ENCODE measurements around the gene WHRN.
A peak's percentile ranks its signal among the peaks of the same experiment; 100 is the strongest.

The WHRN gene

DNA sequence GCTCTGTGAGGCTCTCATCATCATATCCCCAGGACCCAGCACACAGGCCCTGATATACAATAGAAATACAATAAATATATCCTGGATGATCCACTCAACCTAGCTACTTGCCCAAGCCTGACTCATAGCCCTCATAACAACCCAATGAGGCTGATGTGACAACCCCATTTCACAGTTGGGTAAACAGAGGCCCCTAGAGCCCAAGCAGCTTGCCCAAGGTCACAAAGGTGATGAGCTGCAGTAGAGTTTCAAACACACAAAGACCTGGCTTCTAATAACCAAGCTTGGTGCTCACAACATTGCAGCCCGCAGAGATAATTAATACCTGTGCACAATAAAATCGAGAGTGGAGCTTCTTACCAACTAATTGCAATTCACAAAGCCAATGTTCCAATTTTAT is 114.3 kb downstream of the WHRN start:
- Histone ChIP-seq H3K4me1 (ENCODE audit: control insufficient read depth in 1 of 2, insufficient read depth in 1 of 2, low read depth in 1 of 2, low read length in 1 of 2) (peaks cover 65 to 85% of the 10 kb centered on the region in 2 experiments), H3K27me3 (no peaks in the 10 kb centered on the region), H3K9me3 (no peaks in the 10 kb centered on the region), H3K36me3 (peaks cover 46% of the 10 kb centered on the region), H3K27ac (peak overlapping the region; percentile 98), H3K4me3 (ENCODE audit: low read depth in 1 of 2, low read length in 1 of 2) (no peak overlapping the region)
- TF ChIP-seq, protein P1, sequence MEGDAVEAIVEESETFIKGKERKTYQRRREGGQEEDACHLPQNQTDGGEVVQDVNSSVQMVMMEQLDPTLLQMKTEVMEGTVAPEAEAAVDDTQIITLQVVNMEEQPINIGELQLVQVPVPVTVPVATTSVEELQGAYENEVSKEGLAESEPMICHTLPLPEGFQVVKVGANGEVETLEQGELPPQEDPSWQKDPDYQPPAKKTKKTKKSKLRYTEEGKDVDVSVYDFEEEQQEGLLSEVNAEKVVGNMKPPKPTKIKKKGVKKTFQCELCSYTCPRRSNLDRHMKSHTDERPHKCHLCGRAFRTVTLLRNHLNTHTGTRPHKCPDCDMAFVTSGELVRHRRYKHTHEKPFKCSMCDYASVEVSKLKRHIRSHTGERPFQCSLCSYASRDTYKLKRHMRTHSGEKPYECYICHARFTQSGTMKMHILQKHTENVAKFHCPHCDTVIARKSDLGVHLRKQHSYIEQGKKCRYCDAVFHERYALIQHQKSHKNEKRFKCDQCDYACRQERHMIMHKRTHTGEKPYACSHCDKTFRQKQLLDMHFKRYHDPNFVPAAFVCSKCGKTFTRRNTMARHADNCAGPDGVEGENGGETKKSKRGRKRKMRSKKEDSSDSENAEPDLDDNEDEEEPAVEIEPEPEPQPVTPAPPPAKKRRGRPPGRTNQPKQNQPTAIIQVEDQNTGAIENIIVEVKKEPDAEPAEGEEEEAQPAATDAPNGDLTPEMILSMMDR (IDR thresholded peaks at IDR 0.05): no peak

DNA sequence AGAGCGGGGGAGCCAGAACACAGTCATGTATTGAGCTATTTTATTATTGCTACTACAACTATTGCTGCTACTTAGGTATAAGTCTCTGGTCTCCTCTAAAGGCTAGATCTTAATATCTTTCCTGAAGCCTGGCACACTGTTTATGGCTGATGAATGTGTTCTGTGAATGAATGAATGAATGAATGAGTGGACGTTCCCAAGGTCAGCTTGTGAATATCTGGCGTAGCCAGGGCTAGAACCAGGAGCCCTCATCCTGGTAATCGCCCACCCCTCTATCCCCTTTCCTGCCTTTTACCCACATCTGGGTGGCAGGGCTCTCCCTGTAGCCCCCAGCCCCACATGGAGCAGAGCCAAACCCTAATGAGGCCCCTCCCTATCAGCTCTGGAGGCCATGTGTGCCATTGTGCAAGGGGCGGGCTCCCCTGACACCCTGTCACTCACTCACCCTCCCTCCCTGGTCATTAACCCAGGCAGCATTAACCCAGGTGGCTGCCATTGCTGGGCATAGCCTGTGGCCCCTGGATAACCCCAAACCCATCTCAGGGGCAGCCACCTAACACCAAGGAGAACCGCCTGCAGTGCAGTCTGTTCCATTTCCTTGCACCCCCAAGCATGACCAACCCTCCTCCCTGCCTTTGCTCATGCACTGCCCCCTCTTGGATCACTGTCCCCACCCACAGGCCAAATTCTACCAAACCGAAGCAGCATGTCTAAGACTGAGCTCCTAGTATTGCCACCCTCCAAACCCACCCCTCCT is 115.5 kb downstream of the WHRN start:
- Histone ChIP-seq H3K36me3 (peaks cover 41% of the 10 kb centered on the region), H3K27ac (peak overlapping the region; percentile 98), H3K27me3 (no peaks in the 10 kb centered on the region), H3K4me1 (ENCODE audit: control insufficient read depth in 1 of 2, insufficient read depth in 1 of 2, low read depth in 1 of 2, low read length in 1 of 2) (peaks cover 63 to 85% of the 10 kb centered on the region in 2 experiments), H3K4me3 (ENCODE audit: low read depth in 1 of 2, low read length in 1 of 2) (peak overlapping the region in 1 of 2 experiments; percentile 14), H3K9me3 (no peaks in the 10 kb centered on the region)
- TF ChIP-seq, protein P1 (IDR thresholded peaks at IDR 0.05): no peak

DNA sequence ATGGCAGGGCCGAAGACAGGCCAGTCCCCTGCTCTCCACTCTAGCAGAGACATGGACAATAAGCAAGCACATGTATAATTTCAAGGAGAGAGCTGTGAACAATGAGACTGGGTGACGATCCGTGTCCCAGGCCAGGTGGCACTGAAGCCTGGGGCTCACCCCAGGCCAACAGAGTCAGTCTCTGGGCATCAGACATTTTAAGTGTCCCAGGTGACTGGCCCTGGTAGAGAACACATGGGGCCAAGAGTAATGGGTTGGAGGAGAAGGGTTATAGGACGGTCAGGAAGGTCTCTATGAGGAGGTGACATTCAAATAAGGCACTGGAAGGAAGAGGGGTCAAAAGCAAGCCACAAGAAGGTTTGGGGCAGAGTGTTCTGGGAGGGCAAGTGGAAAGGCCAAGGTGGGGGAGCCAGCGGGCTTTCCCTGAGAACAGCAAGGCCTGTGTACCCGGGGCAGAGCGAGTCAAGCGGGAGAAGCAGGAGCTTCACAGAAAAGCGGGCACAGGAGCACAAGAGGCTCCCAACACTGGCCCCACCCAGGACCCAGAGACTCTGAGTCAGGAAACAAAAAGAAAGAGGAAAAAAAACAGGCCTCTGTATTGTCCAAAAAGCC is 116.4 kb downstream of the WHRN start:
- TF ChIP-seq, protein P1 (IDR thresholded peaks at IDR 0.05): no peak
- peak overlapping the region; percentile 77 to 80 for H3K4me3 ChIP-seq (ENCODE audit: low read depth in 1 of 2, low read length in 1 of 2)
- H3K27ac ChIP-seq: peak overlapping the region; percentile 98
- H3K4me1 ChIP-seq (ENCODE audit: control insufficient read depth in 1 of 2, insufficient read depth in 1 of 2, low read depth in 1 of 2, low read length in 1 of 2): peaks cover 63 to 85% of the 10 kb centered on the region in 2 experiments
- no peaks in the 10 kb centered on the region for H3K9me3 ChIP-seq
- H3K36me3 ChIP-seq: peaks cover 43% of the 10 kb centered on the region
- H3K27me3 ChIP-seq: no peaks in the 10 kb centered on the region

DNA sequence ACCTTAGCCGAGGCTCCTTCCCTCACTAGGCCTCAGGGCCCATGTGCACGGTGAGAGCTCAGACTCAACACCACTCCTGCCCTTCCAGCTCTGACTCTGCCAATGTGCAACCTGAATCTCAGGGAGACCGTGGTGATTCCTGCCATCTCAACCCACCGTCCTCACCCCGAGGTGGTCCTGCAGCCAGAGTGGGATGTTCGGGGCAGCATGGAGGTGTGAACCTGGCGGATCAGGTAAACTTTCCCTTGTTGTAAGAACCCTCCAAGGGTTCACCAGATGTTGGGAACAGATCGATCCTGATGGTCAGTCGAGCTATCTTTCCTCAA is 117.0 kb downstream of the WHRN start:
- H3K4me3 ChIP-seq (ENCODE audit: low read depth in 1 of 2, low read length in 1 of 2): peak overlapping the region; percentile 77 to 80
- peaks cover 47% of the 10 kb centered on the region for H3K36me3 ChIP-seq
- peak overlapping the region; percentile 98 for H3K27ac ChIP-seq
- H3K4me1 ChIP-seq (ENCODE audit: control insufficient read depth in 1 of 2, insufficient read depth in 1 of 2, low read depth in 1 of 2, low read length in 1 of 2): peaks cover 68 to 88% of the 10 kb centered on the region in 2 experiments
- TF ChIP-seq, protein P1 (IDR thresholded peaks at IDR 0.05): no peak
- H3K27me3 ChIP-seq: no peaks in the 10 kb centered on the region
- no peaks in the 10 kb centered on the region for H3K9me3 ChIP-seq

DNA sequence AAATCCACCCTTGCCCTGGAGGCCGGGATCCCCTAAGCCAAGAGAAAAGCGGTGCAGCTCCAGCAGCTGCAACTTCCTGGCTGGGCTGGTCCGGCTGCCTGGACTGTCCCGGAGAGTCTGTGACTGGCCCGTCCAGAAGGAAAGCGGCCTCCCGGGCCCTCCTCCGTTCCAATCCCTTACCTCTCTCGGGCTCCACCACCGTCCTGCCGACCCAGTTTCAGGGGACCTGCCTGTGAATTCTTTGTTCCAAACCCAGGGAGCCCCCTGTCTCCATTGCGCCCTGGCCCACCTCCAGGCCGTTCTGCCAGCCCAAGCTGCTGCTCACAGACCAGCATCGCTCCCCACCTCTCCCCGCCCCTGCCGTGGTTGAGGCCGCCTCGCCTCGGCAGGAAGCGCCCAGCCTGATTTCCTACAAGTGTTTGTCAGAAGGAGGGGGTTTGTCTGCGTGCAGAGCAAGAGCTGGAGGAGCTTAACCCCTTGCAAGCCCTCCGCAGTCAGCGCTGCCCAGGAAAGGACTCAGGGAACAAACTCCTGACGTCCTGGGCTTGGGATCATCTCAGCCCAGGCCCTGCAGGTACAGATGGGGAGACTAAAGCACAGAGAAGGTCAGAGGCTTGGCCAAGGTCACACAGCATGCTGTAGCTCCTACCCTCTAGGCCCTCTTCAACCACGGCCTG is 117.5 kb downstream of the WHRN start, which contains the start of gene AKNA:
AKNA (minus strand) TSS at position 303 of the 677 bp plus-strand sequence. CDS start 6,649 bp downstream, outside the sequence.
- no peaks in the 10 kb centered on the region for H3K27me3 ChIP-seq
- no peaks in the 10 kb centered on the region for H3K9me3 ChIP-seq
- H3K27ac ChIP-seq: peak within 1 kb of the TSS; percentile 98
- peaks cover 73 to 92% of the 10 kb centered on the region in 2 experiments for H3K4me1 ChIP-seq (ENCODE audit: control insufficient read depth in 1 of 2, insufficient read depth in 1 of 2, low read depth in 1 of 2, low read length in 1 of 2)
- peak within 1 kb of the TSS; percentile 77 to 80 for H3K4me3 ChIP-seq (ENCODE audit: low read depth in 1 of 2, low read length in 1 of 2)
- H3K36me3 ChIP-seq: peaks cover 46% of the 10 kb centered on the region
- TF ChIP-seq, protein P1 (IDR thresholded peaks at IDR 0.05): no peak
